Measurements from ENCODE around the gene SND1. TPM values are rescaled to one million over a fixed set of nuclear protein-coding genes. Genes with fewer than 3 reads are reported as not detected.

Gene SND1
- total and polyA plus RNA-seq, 10 donors = 61.7 to 173 (median 116) TPM

GRCh38 chr7:127710635-127711034, 58.6 kb downstream of the SND1 start:
- TF ChIP-seq POLR2A (IDR thresholded peaks at IDR 0.05) (no peak), CTCF (IDR thresholded peaks at IDR 0.05 in 8 of 11, conservative IDR thresholded peaks at IDR 0.05 in 3 of 11) (no peak), POLR2AphosphoS5 (IDR thresholded peaks at IDR 0.05) (no peak)
- Histone ChIP-seq H3K36me3 (peaks cover 0 to 99% (median 29%) of the 10 kb centered on the region in 6 donors), H3K4me1 (peaks cover 0 to 27% (median 3%) of the 10 kb centered on the region in 6 donors), H3K27me3 (replicated peaks in 1 of 7) (no peaks in the 10 kb centered on the region), H3K9me3 (peaks cover 0 to 15% (median 12%) of the 10 kb centered on the region in 8 donors), H3K4me3 (no peak overlapping the region), H3K27ac (no peak overlapping the region)
- intact Hi-C loops (cut with DNase I; ENCODE audit: low total_unique reads) = loop anchor here (10.0 kb wide), 1 partner anchor 324 kb away; the partner anchor contains the start of gene LRRC4
- DNase-seq = no peak
- WGBS, 5 donors = 93 to 100% (median 98%) methylated on average over 1 of the region's 1 CpG

- intact Hi-C loops (cut with DNase I; ENCODE audit: low total_unique reads) = loop anchor here (10.0 kb wide), 1 partner anchor 323 kb away; the partner anchor contains the start of gene LRRC4
- H3K36me3 ChIP-seq = peaks cover 0 to 90% (median 22%) of the 10 kb centered on the region in 6 donors
Measured at GRCh38 chr7:127711872-127712271, 59.9 kb downstream of the SND1 start.

GRCh38 chr7:127713006-127713405, 61.0 kb downstream of the SND1 start:
- Histone ChIP-seq H3K36me3 (peaks cover 0 to 88% (median 22%) of the 10 kb centered on the region in 6 donors), H3K4me3 (no peak overlapping the region), H3K9me3 (peaks cover 0 to 15% (median 12%) of the 10 kb centered on the region in 8 donors), H3K27ac (no peak overlapping the region), H3K27me3 (replicated peaks in 1 of 7) (no peaks in the 10 kb centered on the region), H3K4me1 (peaks cover 0 to 28% (median 3%) of the 10 kb centered on the region in 6 donors)
- intact Hi-C loops (cut with DNase I; ENCODE audit: low total_unique reads) = loop anchor here (10.0 kb wide), 1 partner anchor 322 kb away; the partner anchor contains the start of gene LRRC4
- no peak for DNase-seq
- TF ChIP-seq POLR2A (IDR thresholded peaks at IDR 0.05) = no peak
- no peak for TF ChIP-seq CTCF (IDR thresholded peaks at IDR 0.05 in 8 of 11, conservative IDR thresholded peaks at IDR 0.05 in 3 of 11)
- TF ChIP-seq POLR2AphosphoS5 (IDR thresholded peaks at IDR 0.05) = no peak

More at GRCh38 chr7:127711872-127712271, 59.9 kb downstream of the SND1 start:
- TF ChIP-seq POLR2AphosphoS5 (IDR thresholded peaks at IDR 0.05) (no peak), POLR2A (IDR thresholded peaks at IDR 0.05) (no peak), CTCF (IDR thresholded peaks at IDR 0.05 in 8 of 11, conservative IDR thresholded peaks at IDR 0.05 in 3 of 11) (no peak)
- peaks cover 0 to 15% (median 12%) of the 10 kb centered on the region in 8 donors for H3K9me3 ChIP-seq
- H3K27ac ChIP-seq = no peak overlapping the region
- peaks cover 0 to 28% (median 3%) of the 10 kb centered on the region in 6 donors for H3K4me1 ChIP-seq
- DNase-seq = no peak
- no peaks in the 10 kb centered on the region for H3K27me3 ChIP-seq (replicated peaks in 1 of 7)
- WGBS, 5 donors = 96 to 99% (median 98%) methylated on average over 4 of the region's 4 CpGs
- H3K4me3 ChIP-seq = no peak overlapping the region

GRCh38 chr7:127713758-127714157, 61.8 kb downstream of the SND1 start:
- Histone ChIP-seq H3K27ac (no peak overlapping the region), H3K4me3 (no peak overlapping the region), H3K9me3 (peaks cover 0 to 15% (median 12%) of the 10 kb centered on the region in 8 donors), H3K27me3 (replicated peaks in 1 of 7) (no peaks in the 10 kb centered on the region), H3K36me3 (peaks cover 0 to 88% (median 26%) of the 10 kb centered on the region in 6 donors), H3K4me1 (peaks cover 0 to 28% (median 2%) of the 10 kb centered on the region in 6 donors)
- no peak for TF ChIP-seq CTCF (IDR thresholded peaks at IDR 0.05 in 8 of 11, conservative IDR thresholded peaks at IDR 0.05 in 3 of 11)
- no peak for TF ChIP-seq POLR2AphosphoS5 (IDR thresholded peaks at IDR 0.05)
- TF ChIP-seq POLR2A (IDR thresholded peaks at IDR 0.05) = no peak
- 82 to 94% (median 89%) methylated on average over 6 of the region's 6 CpGs for WGBS, 5 donors
- no peak for DNase-seq
- intact Hi-C loops (cut with DNase I; ENCODE audit: low total_unique reads) = loop anchor here (10.0 kb wide), 1 partner anchor 321 kb away; the partner anchor contains the start of gene LRRC4
